ENCODE data around the gene SLC40A1. TPM values are rescaled to one million over a fixed set of nuclear protein-coding genes. Genes with fewer than 3 reads are reported as not detected.

SLC40A1 gene
- total and polyA plus RNA-seq, 2 of the 13 experiments (the other 11 are each of a cell fraction or from before 2014, with no cell fraction given), result 10.6 to 24.9 TPM

GRCh38 chr2:189559579-189560272 is 20.9 kb downstream of the SLC40A1 start (continued):
- TF ChIP-seq TGIF2 (CRISPR knock-in tag; IDR thresholded peaks at IDR 0.05) (no peak), SP2 (CRISPR knock-in tag; IDR thresholded peaks at IDR 0.05) (no peak), SALL1 (CRISPR knock-in tag; IDR thresholded peaks at IDR 0.05) (peak; percentile 64), ATF2 (CRISPR knock-in tag; IDR thresholded peaks at IDR 0.05) (0 out of 2 replicates have a peak, but pooled peaks have one; percentile 13), MED13 (CRISPR knock-in tag; IDR thresholded peaks at IDR 0.05) (no peak), HCFC1 (IDR thresholded peaks at IDR 0.05; ENCODE audit: low read depth, low read length) (no peak), ELF1 (CRISPR knock-in tag; IDR thresholded peaks at IDR 0.05) (0 out of 2 replicates have a peak, but pooled peaks have one; percentile 38), RELA (CRISPR knock-in tag; IDR thresholded peaks at IDR 0.05) (no peak), ZNF644 (CRISPR knock-in tag; IDR thresholded peaks at IDR 0.05; ENCODE audit: low read depth) (peak; percentile 60; the same call in 1 of the 2 replicates), ZNF33A (CRISPR knock-in tag; IDR thresholded peaks at IDR 0.05; ENCODE audit: borderline replicate concordance) (no peak), ARID5B (CRISPR knock-in tag; IDR thresholded peaks at IDR 0.05) (peak; percentile 88), LCORL (IDR thresholded peaks at IDR 0.05) (no peak), LCORL (CRISPR knock-in tag; IDR thresholded peaks at IDR 0.05) (no peak), FOSL1 (CRISPR knock-in tag; IDR thresholded peaks at IDR 0.05; ENCODE audit: borderline replicate concordance) (no peak), CBX2 (IDR thresholded peaks at IDR 0.05; ENCODE audit: low read depth, low read length) (no peak), CBX2 (CRISPR knock-in tag; IDR thresholded peaks at IDR 0.05; ENCODE audit: low read depth) (no peak), HINFP (CRISPR knock-in tag; IDR thresholded peaks at IDR 0.05; ENCODE audit: low read depth) (no peak), HNF4A (CRISPR knock-in tag; IDR thresholded peaks at IDR 0.05) (peak; percentile 75), MTA3 (CRISPR knock-in tag; IDR thresholded peaks at IDR 0.05) (no peak), SIX1 (CRISPR knock-in tag; IDR thresholded peaks at IDR 0.05; ENCODE audit: borderline replicate concordance) (no peak), ZNF18 (CRISPR knock-in tag; IDR thresholded peaks at IDR 0.05; ENCODE audit: insufficient replicate concordance) (no peak), KAT8 (CRISPR knock-in tag; IDR thresholded peaks at IDR 0.05) (0 out of 2 replicates have a peak, but pooled peaks have one; percentile 16), PHF8 (CRISPR knock-in tag; IDR thresholded peaks at IDR 0.05) (no peak)
